Liver (tissue), 9 donors: ENCODE measurements around the gene PAX9. TPM values are rescaled to one million over a fixed set of nuclear protein-coding genes. Genes with fewer than 3 reads are reported as not detected.

Experiments used
- DNase-seq: peaks from one replicate; pipeline ENCODE4 v3.0.0-alpha.2; 2017; ENCODE audit warnings: low spot score
- H3K27ac ChIP-seq, 2 donors: one replicate each; pipeline ENCODE4 v1.7.0; 2013; ENCODE audit warnings: inconsistent platforms in 2 of 2, low read length in 2 of 2, control low read depth in 1 of 2, low read depth in 1 of 2, mild to moderate bottlenecking in 1 of 2
- H3K27me3 ChIP-seq, 4 donors: one replicate each; pipeline versions ENCODE4 v1.6.1 to v1.7.0; 2013; ENCODE audit warnings: low read length in 3 of 4, inconsistent platforms in 1 of 4, mild to moderate bottlenecking in 1 of 4, moderate library complexity in 1 of 4; ENCODE audit not compliant: control insufficient read depth in 4 of 4, insufficient read depth in 4 of 4
- H3K36me3 ChIP-seq, 4 donors: one replicate each; pipeline versions ENCODE4 v1.6.1 to v1.7.0; 2013; ENCODE audit warnings: low read length in 3 of 4, mild to moderate bottlenecking in 3 of 4, low read depth in 1 of 4, moderate library complexity in 1 of 4; ENCODE audit not compliant: control insufficient read depth in 4 of 4, insufficient read depth in 3 of 4
- H3K4me1 ChIP-seq, 4 donors: one replicate each; pipeline versions ENCODE4 v1.6.1 to v1.7.0; 2013; ENCODE audit warnings: low read length in 3 of 4, mild to moderate bottlenecking in 3 of 4, moderate library complexity in 1 of 4; ENCODE audit not compliant: control insufficient read depth in 4 of 4, insufficient read depth in 4 of 4
- H3K4me3 ChIP-seq, 3 donors: one replicate each; pipeline versions ENCODE4 v1.6.1 to v1.7.0; 2013; ENCODE audit warnings: low read length in 3 of 3, control low read depth in 1 of 3, low read depth in 1 of 3, mild to moderate bottlenecking in 1 of 3
- H3K9ac ChIP-seq, 2 donors: one replicate each; pipeline ENCODE4 v1.7.0; 2013; ENCODE audit warnings: low read length in 2 of 2, mild to moderate bottlenecking in 2 of 2, moderate library complexity in 2 of 2, control low read depth in 1 of 2, low read depth in 1 of 2
- H3K9me3 ChIP-seq, 4 donors: one replicate each; pipeline versions ENCODE4 v1.6.1 to v1.7.0; 2013; ENCODE audit warnings: low read length in 3 of 4; ENCODE audit not compliant: control insufficient read depth in 4 of 4
- EGR1 ChIP-seq, 2 donors: IDR thresholded peaks; 2 replicates each; pipeline ENCODE4 v1.6.1; 2016 to 2018; ENCODE audit warnings: antibody characterized with exemption in 2 of 2, low read depth in 2 of 2
- FOXA2 ChIP-seq: IDR thresholded peaks from 2 replicates; pipeline ENCODE4 v1.6.1; 2016; ENCODE audit warnings: antibody characterized with exemption
- GABPA ChIP-seq, 2 donors: IDR thresholded peaks in 1 of 2; conservative IDR thresholded peaks in 1 of 2; 2 replicates each; pipeline ENCODE4 v1.6.1; 2016; ENCODE audit warnings: antibody characterized with exemption in 2 of 2, mild to moderate bottlenecking in 1 of 2, moderate library complexity in 1 of 2
- HNF4A ChIP-seq, 2 donors: conservative IDR thresholded peaks; 2 replicates each; pipeline ENCODE4 v1.6.1; 2016; ENCODE audit warnings: antibody characterized with exemption in 2 of 2, mild to moderate bottlenecking in 2 of 2
- HNF4G ChIP-seq: IDR thresholded peaks from 2 replicates; pipeline ENCODE4 v1.6.1; 2016; ENCODE audit warnings: antibody characterized with exemption
- JUND ChIP-seq, 2 donors: IDR thresholded peaks; 2 replicates each; pipeline ENCODE4 v1.6.1; 2016; ENCODE audit warnings: antibody characterized with exemption in 2 of 2
- RAD21 ChIP-seq, 2 donors: IDR thresholded peaks; 2 replicates each; pipeline ENCODE4 v1.6.1; 2016; ENCODE audit warnings: antibody characterized with exemption in 2 of 2, mild to moderate bottlenecking in 2 of 2
- REST ChIP-seq: IDR thresholded peaks from 2 replicates; pipeline ENCODE4 v1.6.1; 2016; ENCODE audit warnings: antibody characterized with exemption, mild to moderate bottlenecking
- SP1 ChIP-seq: IDR thresholded peaks from 2 replicates; pipeline ENCODE4 v1.6.1; 2018; ENCODE audit warnings: antibody characterized with exemption, mild to moderate bottlenecking
- TAF1 ChIP-seq: conservative IDR thresholded peaks from 2 replicates; pipeline ENCODE4 v1.6.1; 2016; ENCODE audit warnings: antibody characterized with exemption, mild to moderate bottlenecking
- WGBS: extraction: QIAGEN DNeasy Blood & Tissue Kit; methylation state at CpG from one replicate; pipeline ENCODE4 v1.1.7; 2013; 5-methylcytosine and 5-hydroxymethylcytosine counted together
- polyA plus RNA-seq, 2 donors: library from polyadenylated mRNA; stranded (reverse) in 1 of 2; unstranded in 1 of 2; fragments of 200-250 nt in 1 of 2; fragments of >200 nt in 1 of 2; fragmentation: Nextera tagmentation in 1 of 2; extraction: Ambion mirVana in 1 of 2; gene quantifications; one replicate each; pipeline versions ENCODE4 v1.2.1 to v1.2.3, GENCODE V29; 2013 to 2015
- total RNA-seq, 2 donors: library from RNA; depleted of rRNA; stranded (reverse); fragments of >200 nt; gene quantifications; one replicate each; pipeline ENCODE4 v1.2.3, GENCODE V29; 2014
- donor health status: healthy.
- donor health status: healthy.
- donor health status: healthy.
- donor health status: healthy.
- donor health status: healthy.

The PAX9 gene
- total and polyA plus RNA-seq, 4 donors, result 0.03 TPM; not detected in 3

GRCh38 chr14:36659010-36659821 is 2.4 kb upstream of the PAX9 start (continued):
- TF ChIP-seq EGR1 (IDR thresholded peaks at IDR 0.05; ENCODE audit: low read depth in 2 of 2), result no peak

GRCh38 chr14:36659822-36660735 is 1.6 kb upstream of the PAX9 start:
- no peak overlapping the region for H3K27ac ChIP-seq
- TF ChIP-seq HNF4A (conservative IDR thresholded peaks at IDR 0.05), result no peak
- no peak overlapping the region for H3K9ac ChIP-seq
- peaks cover 17 to 48% (median 39%) of the 10 kb centered on the region in 4 donors for H3K4me1 ChIP-seq
- no peaks in the 10 kb centered on the region for H3K36me3 ChIP-seq
- H3K27me3 ChIP-seq, result peaks cover 2 to 45% (median 31%) of the 10 kb centered on the region in 4 donors
- peaks cover 0 to 5% (median 0%) of the 10 kb centered on the region in 4 donors for H3K9me3 ChIP-seq
- no peak for DNase-seq
- no peak overlapping the region for H3K4me3 ChIP-seq
- WGBS, result 5% methylated on average over 19 of the region's 19 CpGs

- H3K27ac ChIP-seq, result no peak overlapping the region
- WGBS, result 7% methylated on average over 35 of the region's 35 CpGs
- peak overlapping the region in 1 of 3 donors; percentile 30 for H3K4me3 ChIP-seq
- H3K9ac ChIP-seq, result no peak overlapping the region
- peaks cover 17 to 49% (median 37%) of the 10 kb centered on the region in 4 donors for H3K4me1 ChIP-seq
- DNase-seq, result no peak
- H3K27me3 ChIP-seq, result peaks cover 2 to 49% (median 28%) of the 10 kb centered on the region in 4 donors
- no peaks in the 10 kb centered on the region for H3K36me3 ChIP-seq
- no peak for TF ChIP-seq FOXA2
- no peak for TF ChIP-seq RAD21 (IDR thresholded peaks at IDR 0.05)
- TF ChIP-seq HNF4G, result no peak
- no peak for TF ChIP-seq GABPA (IDR thresholded peaks at IDR 0.05 in 1 of 2, conservative IDR thresholded peaks at IDR 0.05 in 1 of 2)
- no peak for TF ChIP-seq TAF1
- TF ChIP-seq JUND (IDR thresholded peaks at IDR 0.05), result no peak
- TF ChIP-seq SP1, result no peak
- TF ChIP-seq REST, result no peak
- peaks cover 0 to 5% (median 0%) of the 10 kb centered on the region in 4 donors for H3K9me3 ChIP-seq
These were observed 739 bp upstream of the PAX9 start for GRCh38 chr14:36660736-36661505.
